HG03575 (cell line): ENCODE measurements around the gene RCOR1.

Experiments
- ATAC-seq: cut with Tn5 transposase; IDR thresholded peaks from one replicate; pipeline ENCODE4 v1.9.1; 2021; ENCODE audit not compliant: unreplicated experiment, insufficient number of reproducible peaks, low FRiP score; ENCODE audit errors: extremely low read depth

RCOR1 gene

GRCh38 chr14:102731101-102731870 lies 138.8 kb downstream of the RCOR1 start:
- no peak for ATAC-seq

GRCh38 chr14:102731871-102732800 lies 139.7 kb downstream of the RCOR1 start:
- ATAC-seq, result no peak

- ATAC-seq, result no peak
Observed at GRCh38 chr14:102732924-102733323, 140.5 kb downstream of the RCOR1 start.

- no peak for ATAC-seq
Observed at GRCh38 chr14:102733326-102733725, 140.9 kb downstream of the RCOR1 start.

GRCh38 chr14:102734436-102734835 lies 142.0 kb downstream of the RCOR1 start:
- no peak for ATAC-seq

GRCh38 chr14:102736956-102737355 lies 144.5 kb downstream of the RCOR1 start:
- ATAC-seq, result no peak

GRCh38 chr14:102737402-102738372 lies 145.2 kb downstream of the RCOR1 start:
- ATAC-seq, result no peak

- ATAC-seq, result no peak
Observed at GRCh38 chr14:102738373-102739189, 146.1 kb downstream of the RCOR1 start.

- ATAC-seq, result no peak
Observed at GRCh38 chr14:102739190-102739469, 146.7 kb downstream of the RCOR1 start.

- ATAC-seq, result no peak
Observed at GRCh38 chr14:102746634-102747438, 154.4 kb downstream of the RCOR1 start.

GRCh38 chr14:102748806-102749205 lies 156.4 kb downstream of the RCOR1 start:
- no peak for ATAC-seq

- no peak for ATAC-seq
Observed at GRCh38 chr14:102749393-102750305, 157.2 kb downstream of the RCOR1 start.

- ATAC-seq, result no peak
Observed at GRCh38 chr14:102750376-102750775, 157.9 kb downstream of the RCOR1 start.

GRCh38 chr14:102751088-102751487 lies 158.6 kb downstream of the RCOR1 start:
- no peak for ATAC-seq

- no peak for ATAC-seq
Observed at GRCh38 chr14:102752239-102752847, 159.9 kb downstream of the RCOR1 start.
